ENCODE results near the gene RRAGC. TPM values are rescaled to one million over a fixed set of nuclear protein-coding genes. Genes with fewer than 3 reads are reported as not detected.

RRAGC gene
- total and polyA plus RNA-seq, 5 donors from 2014 or later: 6.1 to 17.2 (median 8.8) TPM

GRCh38 chr1:38800720-38801671 is 58.6 kb downstream of the RRAGC start:
- Mint-ChIP-seq H3K36me3 (no peaks in the 10 kb centered on the region), H3K27me3 (peaks cover 51% of the 10 kb centered on the region), H3K27ac (no peak overlapping the region), H3K9me3 (no peaks in the 10 kb centered on the region), H3K4me1 (peaks cover 4 to 5% (median 4%) of the 10 kb centered on the region in 4 donors), H3K4me3 (no peak overlapping the region)
- Histone ChIP-seq H3K36me3 (ENCODE audit: control insufficient read depth, insufficient read depth, low read length) (no peaks in the 10 kb centered on the region), H3K4me3 (ENCODE audit: low read depth, low read length) (no peak overlapping the region), H3K27ac (ENCODE audit: insufficient read depth, low read length, poor library complexity, severe bottlenecking) (no peak overlapping the region), H3K4me1 (ENCODE audit: control insufficient read depth, insufficient read depth, low read length, poor library complexity, severe bottlenecking) (peaks cover 4% of the 10 kb centered on the region), H3K9me3 (ENCODE audit: control insufficient read depth in 2 of 2, low read length in 2 of 2) (no peaks in the 10 kb centered on the region), H3K27me3 (ENCODE audit: control insufficient read depth, insufficient read depth, low read length) (peaks cover 13% of the 10 kb centered on the region)
- no peak for DNase-seq
- ATAC-seq (ENCODE audit: low read depth in 2 of 2): no peak

GRCh38 chr1:38793299-38793698 is 66.3 kb downstream of the RRAGC start:
- H3K27me3 ChIP-seq (ENCODE audit: control insufficient read depth, insufficient read depth, low read length): peaks cover 11% of the 10 kb centered on the region
- Mint-ChIP-seq H3K9me3 (peaks cover 0 to 16% (median 6%) of the 10 kb centered on the region in 7 donors), H3K4me3 (no peak overlapping the region), H3K36me3 (no peaks in the 10 kb centered on the region), H3K27me3 (peaks cover 47% of the 10 kb centered on the region), H3K4me1 (no peaks in the 10 kb centered on the region), H3K27ac (no peak overlapping the region)
- no peaks in the 10 kb centered on the region for H3K36me3 ChIP-seq (ENCODE audit: control insufficient read depth, insufficient read depth, low read length)
- DNase-seq (no peak), ATAC-seq (ENCODE audit: low read depth in 2 of 2) (no peak)
- H3K9me3 ChIP-seq (ENCODE audit: control insufficient read depth in 2 of 2, low read length in 2 of 2): peaks cover 14 to 15% of the 10 kb centered on the region in 2 experiments
- no peak overlapping the region for H3K27ac ChIP-seq (ENCODE audit: insufficient read depth, low read length, poor library complexity, severe bottlenecking)
- H3K4me3 ChIP-seq (ENCODE audit: low read depth, low read length): no peak overlapping the region
- H3K4me1 ChIP-seq (ENCODE audit: control insufficient read depth, insufficient read depth, low read length, poor library complexity, severe bottlenecking): no peaks in the 10 kb centered on the region

GRCh38 chr1:38791892-38792291 is 67.7 kb downstream of the RRAGC start:
- Histone ChIP-seq H3K4me1 (ENCODE audit: control insufficient read depth, insufficient read depth, low read length, poor library complexity, severe bottlenecking) (no peaks in the 10 kb centered on the region), H3K27me3 (ENCODE audit: control insufficient read depth, insufficient read depth, low read length) (peaks cover 11% of the 10 kb centered on the region), H3K9me3 (ENCODE audit: control insufficient read depth in 2 of 2, low read length in 2 of 2) (peaks cover 14 to 15% of the 10 kb centered on the region in 2 experiments), H3K36me3 (ENCODE audit: control insufficient read depth, insufficient read depth, low read length) (no peaks in the 10 kb centered on the region), H3K27ac (ENCODE audit: insufficient read depth, low read length, poor library complexity, severe bottlenecking) (no peak overlapping the region), H3K4me3 (ENCODE audit: low read depth, low read length) (no peak overlapping the region)
- Mint-ChIP-seq H3K27me3 (peaks cover 47% of the 10 kb centered on the region), H3K36me3 (no peaks in the 10 kb centered on the region), H3K27ac (peak overlapping the region in 1 of 3 donors; percentile 84), H3K9me3 (peaks cover 0 to 16% (median 6%) of the 10 kb centered on the region in 7 donors), H3K4me3 (no peak overlapping the region), H3K4me1 (no peaks in the 10 kb centered on the region)
- DNase-seq (no peak), ATAC-seq (ENCODE audit: low read depth in 2 of 2) (no peak)

- H3K9me3 Mint-ChIP-seq: peaks cover 0 to 16% (median 6%) of the 10 kb centered on the region in 7 donors
- Histone ChIP-seq H3K27me3 (ENCODE audit: control insufficient read depth, insufficient read depth, low read length) (peaks cover 13% of the 10 kb centered on the region), H3K4me1 (ENCODE audit: control insufficient read depth, insufficient read depth, low read length, poor library complexity, severe bottlenecking) (no peaks in the 10 kb centered on the region), H3K4me3 (ENCODE audit: low read depth, low read length) (no peak overlapping the region), H3K9me3 (ENCODE audit: control insufficient read depth in 2 of 2, low read length in 2 of 2) (peaks cover 14 to 15% of the 10 kb centered on the region in 2 experiments), H3K36me3 (ENCODE audit: control insufficient read depth, insufficient read depth, low read length) (no peaks in the 10 kb centered on the region), H3K27ac (ENCODE audit: insufficient read depth, low read length, poor library complexity, severe bottlenecking) (no peak overlapping the region)
- no peaks in the 10 kb centered on the region for H3K4me1 Mint-ChIP-seq
- H3K4me3 Mint-ChIP-seq: no peak overlapping the region
- ATAC-seq (ENCODE audit: low read depth in 2 of 2) (no peak), DNase-seq (no peak)
- H3K27me3 Mint-ChIP-seq: peaks cover 53% of the 10 kb centered on the region
- H3K36me3 Mint-ChIP-seq: no peaks in the 10 kb centered on the region
- no peak overlapping the region for H3K27ac Mint-ChIP-seq
These were observed 68.4 kb downstream of the RRAGC start for GRCh38 chr1:38791164-38791515.

GRCh38 chr1:38790422-38791163 is 69.0 kb downstream of the RRAGC start:
- peaks cover 57% of the 10 kb centered on the region for H3K27me3 Mint-ChIP-seq
- H3K27ac Mint-ChIP-seq: no peak overlapping the region
- no peaks in the 10 kb centered on the region for H3K36me3 Mint-ChIP-seq
- no peak for DNase-seq
- no peak overlapping the region for H3K4me3 Mint-ChIP-seq
- H3K27me3 ChIP-seq (ENCODE audit: control insufficient read depth, insufficient read depth, low read length): peaks cover 13% of the 10 kb centered on the region
- no peak for ATAC-seq (ENCODE audit: low read depth in 2 of 2)
- H3K36me3 ChIP-seq (ENCODE audit: control insufficient read depth, insufficient read depth, low read length): no peaks in the 10 kb centered on the region
- no peaks in the 10 kb centered on the region for H3K4me1 ChIP-seq (ENCODE audit: control insufficient read depth, insufficient read depth, low read length, poor library complexity, severe bottlenecking)
- no peak overlapping the region for H3K4me3 ChIP-seq (ENCODE audit: low read depth, low read length)
- peaks cover 0 to 16% (median 6%) of the 10 kb centered on the region in 7 donors for H3K9me3 Mint-ChIP-seq
- no peaks in the 10 kb centered on the region for H3K4me1 Mint-ChIP-seq
- peaks cover 14 to 15% of the 10 kb centered on the region in 2 experiments for H3K9me3 ChIP-seq (ENCODE audit: control insufficient read depth in 2 of 2, low read length in 2 of 2)
- H3K27ac ChIP-seq (ENCODE audit: insufficient read depth, low read length, poor library complexity, severe bottlenecking): no peak overlapping the region

- H3K36me3 ChIP-seq (ENCODE audit: control insufficient read depth, insufficient read depth, low read length): no peaks in the 10 kb centered on the region
- no peak for DNase-seq
- peaks cover 14 to 15% of the 10 kb centered on the region in 2 experiments for H3K9me3 ChIP-seq (ENCODE audit: control insufficient read depth in 2 of 2, low read length in 2 of 2)
- H3K4me1 ChIP-seq (ENCODE audit: control insufficient read depth, insufficient read depth, low read length, poor library complexity, severe bottlenecking): no peaks in the 10 kb centered on the region
- Mint-ChIP-seq H3K4me1 (no peaks in the 10 kb centered on the region), H3K36me3 (no peaks in the 10 kb centered on the region), H3K4me3 (no peak overlapping the region), H3K27ac (no peak overlapping the region), H3K27me3 (peaks cover 58% of the 10 kb centered on the region), H3K9me3 (peaks cover 0 to 15% (median 6%) of the 10 kb centered on the region in 7 donors)
- no peak overlapping the region for H3K27ac ChIP-seq (ENCODE audit: insufficient read depth, low read length, poor library complexity, severe bottlenecking)
- no peak for ATAC-seq (ENCODE audit: low read depth in 2 of 2)
- no peak overlapping the region for H3K4me3 ChIP-seq (ENCODE audit: low read depth, low read length)
- peaks cover 13% of the 10 kb centered on the region for H3K27me3 ChIP-seq (ENCODE audit: control insufficient read depth, insufficient read depth, low read length)
These were observed 69.9 kb downstream of the RRAGC start for GRCh38 chr1:38789498-38790169.

All from CD4-positive, CD25-positive, alpha-beta regulatory T cell (primary cell).